Endometrial microvascular endothelial cells (primary cell): ENCODE results near the gene ACSF3. TPM values are rescaled to one million over a fixed set of nuclear protein-coding genes. Genes with fewer than 3 reads are reported as not detected.
"Not testable (repeated sequence)": the region's sequence is repeated elsewhere in the genome, so short reads cannot be mapped to it uniquely, and the experiment has no call there.

Experiments used
- in situ Hi-C: cut with HindIII; loops from 2 replicates; pipeline ENCODE4 v1.10.0; 2017; ENCODE audit warnings: low sequenced_read_pairs, low pct_unique_long_range_greater_than_20kb; ENCODE audit errors: inconsistent ontology term
- total RNA-seq: library from RNA; depleted of rRNA; stranded (reverse); fragments of >200 nt; gene quantifications from one replicate; pipeline ENCODE4 v1.2.3, GENCODE V29; 2015; ENCODE audit errors: inconsistent ontology term

The ACSF3 gene
- total RNA-seq, 1 donor from 2014 or later = 29.0 TPM

DNA sequence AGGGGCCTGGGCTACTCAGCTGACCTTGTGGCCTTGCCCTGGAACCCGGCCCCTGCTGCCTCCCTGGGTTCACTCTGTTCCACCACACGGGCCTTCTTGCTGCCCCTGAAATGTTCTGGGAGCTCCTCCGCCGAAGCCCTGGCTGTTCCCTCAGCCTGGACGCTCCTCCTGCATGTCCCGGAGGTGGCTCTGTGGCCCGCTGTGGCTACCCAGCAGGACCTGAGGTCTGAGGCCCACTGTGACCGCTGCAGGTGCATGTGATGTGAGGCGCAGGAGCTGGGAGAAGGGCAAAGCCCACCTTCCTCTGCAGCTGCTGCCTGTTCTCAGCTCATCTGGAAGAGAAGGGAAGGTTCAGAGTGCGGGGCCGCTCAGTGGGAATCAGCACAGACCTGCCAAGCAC, 38.9 kb upstream of the ACSF3 start:
- in situ Hi-C loops = no loop called here

DNA sequence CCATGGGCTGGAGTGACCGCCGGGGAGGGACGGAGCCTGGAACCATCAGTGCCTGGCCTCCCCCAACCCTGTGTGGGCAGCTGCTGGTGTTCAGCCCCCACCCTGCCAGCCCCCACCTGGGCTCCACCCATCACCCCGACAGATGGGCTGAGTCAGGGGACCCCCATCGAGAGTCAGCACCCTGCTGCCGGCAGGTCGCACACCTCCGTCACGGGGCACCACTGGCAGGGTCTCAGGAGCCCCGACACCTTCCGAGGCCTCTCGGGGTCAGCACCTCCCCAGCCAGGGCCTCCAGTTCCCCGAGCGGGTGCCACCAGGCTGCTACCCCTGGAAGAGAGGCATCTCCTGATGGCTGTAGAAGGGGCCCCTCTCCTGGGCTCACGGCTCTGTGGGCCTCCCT, 38.3 kb upstream of the ACSF3 start:
- in situ Hi-C loops = no loop called here

DNA sequence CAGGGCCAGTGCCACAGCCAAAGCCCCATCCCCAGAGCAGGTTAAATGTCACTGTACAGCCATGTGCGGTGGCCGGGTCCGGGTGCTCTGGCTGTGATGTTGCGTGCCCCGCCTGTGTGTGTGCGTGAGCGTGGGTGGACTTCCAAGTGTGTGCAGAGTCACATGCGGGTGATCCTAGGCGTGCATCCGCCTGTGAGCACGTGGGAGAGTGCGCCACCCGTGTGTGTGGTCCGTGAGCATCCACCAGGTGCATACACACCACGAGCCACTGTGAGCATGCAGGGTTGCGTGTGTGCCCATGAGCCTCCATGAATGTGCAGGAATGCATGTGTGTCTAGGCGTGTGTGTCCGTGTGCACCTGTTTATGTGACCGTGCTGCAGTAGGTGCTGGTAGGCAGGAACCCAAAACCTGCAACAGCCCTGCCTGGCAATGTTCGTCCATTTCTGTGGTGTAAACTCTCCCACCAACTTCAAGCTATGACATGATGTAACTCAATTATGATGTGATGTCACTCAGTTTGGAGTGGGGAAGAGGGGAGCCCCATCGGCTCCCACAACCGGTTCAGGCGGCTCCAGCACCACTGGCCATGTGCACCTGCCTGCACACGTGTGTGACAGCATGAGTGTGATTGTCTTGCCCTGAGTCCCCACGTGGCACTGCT, 37.6 kb upstream of the ACSF3 start:
- in situ Hi-C loops = no loop called here

DNA sequence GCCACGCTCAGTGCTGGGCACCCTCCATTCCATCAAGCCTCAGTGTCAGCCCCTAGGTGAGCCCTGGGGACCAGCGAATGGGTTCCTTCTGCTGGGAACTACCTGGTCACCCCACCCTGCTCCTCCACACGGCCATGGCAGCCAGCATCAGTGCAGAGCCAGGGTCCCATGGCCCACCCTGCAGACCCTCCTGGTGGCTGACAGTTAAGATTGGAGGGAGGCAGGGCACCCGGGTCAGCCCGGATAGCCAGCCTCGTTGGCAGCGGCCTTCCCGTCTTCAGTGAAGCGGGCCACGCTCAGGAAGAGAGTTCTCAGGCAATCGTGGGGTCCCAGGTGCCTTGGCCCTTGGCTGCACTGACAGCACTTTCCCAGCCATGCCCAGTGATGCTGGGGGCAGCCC, 37.1 kb upstream of the ACSF3 start:
- in situ Hi-C loops = no loop called here

DNA sequence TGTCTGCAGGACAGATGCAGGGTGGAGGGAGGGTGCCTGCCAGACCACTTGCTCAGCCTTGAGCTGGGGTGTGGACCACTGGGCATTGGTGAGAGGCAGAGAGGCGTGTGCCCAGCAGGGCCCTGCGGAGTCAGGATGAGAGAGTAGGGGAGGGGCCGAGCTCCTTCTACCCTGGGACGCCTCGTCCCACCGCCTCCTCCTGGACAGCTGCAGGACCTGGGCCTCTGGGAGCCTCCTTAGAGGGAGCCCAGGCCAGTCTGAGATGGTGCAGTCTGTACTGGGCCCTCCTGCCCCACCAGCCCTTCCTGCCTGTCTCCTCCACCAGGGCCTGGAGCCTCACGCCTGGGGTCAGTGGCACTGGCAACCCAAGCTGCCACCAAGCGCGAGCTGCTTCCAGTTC, 35.9 kb upstream of the ACSF3 start:
- in situ Hi-C loops = no loop called here

DNA sequence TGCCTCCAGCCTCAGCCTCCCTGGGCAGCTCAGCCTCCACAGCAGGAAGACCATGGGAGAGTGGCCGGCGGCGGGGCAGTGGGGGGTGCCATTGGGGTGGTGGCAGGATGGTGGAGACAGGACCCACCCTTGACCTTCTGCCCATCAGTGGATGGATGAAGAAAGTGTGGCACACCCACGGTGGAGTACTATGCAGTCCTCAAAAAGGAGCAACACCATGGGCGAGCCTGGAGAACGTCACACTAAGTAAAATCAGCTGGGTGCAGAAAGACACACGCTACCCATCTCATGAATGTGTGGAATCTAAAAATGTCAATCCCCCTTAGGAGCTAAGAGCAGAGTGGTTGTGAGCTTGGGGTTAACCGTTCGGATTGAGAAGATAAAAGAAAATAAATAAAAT, 34.8 kb upstream of the ACSF3 start:
- in situ Hi-C loops = no loop called here

DNA sequence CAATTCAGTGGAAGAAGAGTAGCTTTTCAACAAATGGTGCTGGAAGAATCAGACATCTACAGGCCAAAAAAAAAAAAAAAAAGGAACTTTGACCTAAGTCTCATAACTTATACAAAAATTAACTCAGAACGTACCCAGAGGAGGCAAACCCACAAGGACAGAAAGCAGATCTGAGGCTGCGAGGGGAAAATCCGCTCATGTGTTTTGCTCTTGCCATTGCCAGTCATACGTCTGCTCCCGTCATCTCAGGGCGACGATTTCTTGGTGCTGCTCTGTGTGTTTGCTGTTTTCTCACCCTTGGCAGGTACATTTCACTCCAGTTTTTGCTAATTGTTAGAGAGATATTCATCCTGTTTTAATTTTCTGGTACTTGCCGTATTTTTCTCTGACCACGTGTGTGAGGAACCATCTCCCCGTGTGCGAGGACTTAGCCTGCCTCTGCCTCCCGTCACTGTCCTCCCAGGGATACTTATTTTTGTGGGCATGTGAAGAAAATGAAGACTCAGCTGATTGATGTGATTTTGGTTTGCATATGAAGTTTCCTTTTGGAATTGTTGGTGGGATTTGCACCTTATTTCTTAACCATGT, 33.4 kb upstream of the ACSF3 start:
- in situ Hi-C loops = no loop called here

DNA sequence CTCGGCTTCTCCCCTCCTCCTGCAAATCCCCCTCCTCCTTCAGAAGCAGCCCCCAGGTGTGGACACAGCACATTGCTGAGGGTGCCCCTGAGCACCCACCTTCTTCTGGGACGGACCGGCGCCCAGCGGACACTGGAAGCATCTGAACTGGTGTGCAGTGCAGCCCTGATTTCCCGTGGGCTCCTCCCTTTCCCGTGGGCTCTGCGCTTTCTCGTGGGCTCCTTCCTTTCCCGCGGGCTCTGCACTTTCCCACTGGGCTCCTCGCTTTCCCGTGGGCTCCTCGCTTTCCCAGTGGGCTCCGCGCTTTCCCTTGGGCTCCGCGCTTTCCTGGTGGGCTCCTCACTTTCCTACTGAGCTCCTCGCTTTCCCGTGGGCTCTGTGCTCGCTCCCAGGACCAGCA, 32.6 kb upstream of the ACSF3 start:
- in situ Hi-C loops = no loop called here

DNA sequence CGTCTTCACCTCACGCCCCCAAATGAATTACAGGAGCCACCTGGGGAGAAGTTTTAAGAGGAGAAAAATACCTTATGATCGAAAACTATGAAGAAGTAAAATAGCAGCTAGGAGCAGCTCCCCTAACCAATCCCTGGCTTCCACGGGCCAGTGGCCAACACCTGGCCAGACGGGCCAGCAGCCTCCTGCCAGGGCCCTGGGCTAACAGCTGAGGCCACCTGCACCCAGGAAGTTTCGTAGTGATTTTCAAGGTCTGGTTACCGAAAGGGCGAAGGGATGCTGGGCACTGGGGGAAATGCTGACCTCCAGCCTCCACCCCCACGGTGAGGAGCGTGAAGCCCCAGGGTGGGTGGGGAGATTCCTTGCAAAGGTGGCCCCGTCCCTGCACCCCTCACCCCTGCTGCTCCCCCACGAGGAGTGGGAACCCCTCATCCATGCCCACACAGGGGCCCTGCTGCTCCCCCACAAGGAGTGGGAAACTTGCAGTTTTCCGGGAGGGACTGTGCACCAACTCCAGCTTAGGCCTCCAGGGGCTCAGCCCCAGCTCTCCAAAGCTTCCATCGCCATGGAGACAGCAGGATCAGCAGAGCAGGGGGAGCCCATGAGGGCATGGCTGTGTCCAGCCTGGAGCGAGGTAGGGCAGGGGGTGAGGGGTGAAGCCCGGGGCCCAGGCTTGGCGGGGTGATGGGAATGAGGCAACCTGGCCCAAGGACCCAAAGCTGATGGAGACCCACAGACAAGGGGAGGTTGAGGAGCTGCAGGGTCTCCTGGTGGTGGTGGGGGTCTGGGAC, 31.9 kb upstream of the ACSF3 start:
- in situ Hi-C loops = no loop called here

DNA sequence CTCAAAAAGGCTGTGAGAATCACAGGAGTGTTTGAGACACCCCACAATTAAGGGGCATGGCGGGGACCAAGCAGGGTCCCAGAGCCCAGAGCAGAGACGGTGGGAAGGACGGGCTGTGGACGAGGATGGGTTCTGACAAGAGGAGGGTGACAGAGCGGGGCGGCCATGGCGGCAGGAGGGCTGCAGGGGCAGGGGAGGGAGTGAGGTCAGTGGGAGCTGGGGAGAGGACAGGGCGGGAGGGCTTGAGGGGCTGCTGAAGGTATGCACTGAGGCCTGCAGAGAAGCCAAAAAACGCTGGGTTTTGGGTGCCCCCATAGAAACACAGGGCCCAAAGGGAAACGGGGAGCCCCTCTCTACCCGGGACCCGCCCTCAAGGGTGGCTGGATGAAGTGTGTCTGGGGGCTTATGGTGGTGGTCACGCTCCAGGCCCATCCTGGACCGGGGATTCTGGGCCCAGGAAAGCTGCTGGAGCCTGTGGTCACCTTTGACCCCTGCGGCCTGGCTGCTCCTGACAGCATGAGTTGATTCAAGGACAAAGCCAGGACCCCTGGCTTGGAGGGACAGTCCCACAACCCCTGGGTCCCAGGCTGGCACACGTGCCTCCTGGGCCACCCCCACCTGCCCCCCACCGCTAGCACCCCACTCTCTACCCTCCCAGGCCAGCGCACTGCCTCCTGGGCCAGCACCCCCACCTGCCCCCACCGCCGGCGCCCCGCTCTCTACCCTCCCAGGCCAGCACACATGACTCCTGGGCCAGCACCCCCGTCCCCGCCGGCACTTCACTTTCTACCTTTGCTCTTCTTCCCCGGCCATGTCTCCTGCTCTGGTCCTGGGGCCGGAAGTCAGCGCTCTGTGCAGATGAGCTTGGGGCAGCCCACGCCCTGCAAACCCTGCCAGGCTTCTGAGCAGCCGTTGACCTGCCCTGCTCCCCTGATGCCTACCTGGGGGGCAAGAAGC, 31.0 kb upstream of the ACSF3 start:
- in situ Hi-C loops = no loop called here

DNA sequence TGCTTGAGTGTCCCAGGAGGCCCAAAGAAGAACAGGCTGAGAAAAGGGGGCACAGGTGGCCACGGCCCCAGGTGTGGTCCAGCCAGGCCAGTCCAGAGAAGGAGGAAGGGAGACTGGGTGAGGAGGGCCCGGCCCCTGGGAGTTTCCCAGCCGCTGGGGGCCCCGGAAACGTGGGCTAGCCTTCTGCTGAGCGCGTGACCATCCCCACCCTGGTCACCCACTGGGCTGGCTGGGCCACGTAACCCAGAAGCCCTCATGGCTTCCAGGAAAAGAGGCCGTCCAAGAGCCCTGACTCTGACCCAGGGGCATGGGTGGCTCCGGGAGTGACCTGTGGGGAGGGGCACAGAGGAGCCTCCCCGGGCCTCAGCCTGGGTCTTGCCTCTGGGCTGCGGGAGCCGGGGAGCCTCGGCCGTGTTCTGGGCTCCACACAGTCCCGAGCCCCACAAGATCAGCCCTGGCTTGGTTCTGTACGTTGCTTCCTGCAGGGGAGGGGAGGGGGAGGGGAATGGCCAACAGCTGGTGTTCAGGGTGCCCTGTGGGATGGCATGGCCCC, 29.8 kb upstream of the ACSF3 start:
- in situ Hi-C loops = no loop called here

DNA sequence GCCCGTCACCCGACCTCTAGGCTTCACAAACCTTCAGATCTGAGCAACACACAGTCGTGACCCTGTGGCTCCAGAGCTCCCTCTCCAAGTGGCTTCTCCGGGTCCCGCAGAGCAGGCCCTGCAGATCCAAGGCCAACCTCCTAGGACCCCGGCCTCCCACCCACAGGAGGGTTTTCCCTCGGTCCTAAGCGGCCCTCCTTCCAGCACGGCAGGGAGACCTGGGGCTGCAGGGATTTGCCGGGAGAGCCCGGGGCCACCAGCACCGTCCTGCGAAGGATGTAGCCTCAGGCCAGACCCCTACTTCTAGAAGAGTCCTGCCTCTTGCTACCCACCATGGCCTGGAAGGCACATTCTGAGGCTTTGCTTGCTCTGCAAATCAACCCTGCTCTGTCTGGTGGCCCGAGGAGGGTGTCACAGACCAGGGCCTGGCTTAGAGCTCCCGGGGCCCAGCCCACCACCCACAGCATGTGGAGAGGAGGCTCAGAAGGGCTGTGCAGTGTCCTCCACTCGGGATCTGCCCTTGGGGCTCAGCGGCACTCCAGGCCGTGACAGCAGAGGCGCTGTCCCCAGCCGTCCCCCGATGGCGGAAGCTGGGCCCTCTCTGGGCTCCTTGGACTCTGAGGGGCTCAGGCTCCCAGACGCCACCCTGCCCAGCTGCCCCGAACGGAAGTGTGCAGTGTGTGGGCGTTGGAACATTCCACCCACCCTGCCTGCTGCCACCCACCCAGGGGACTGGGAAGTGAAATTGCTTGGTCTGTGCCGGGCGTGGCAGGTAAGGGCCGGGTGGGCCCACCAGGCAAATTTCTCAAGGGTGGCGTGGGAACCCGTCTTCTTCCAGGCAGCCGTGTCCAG, 28.8 kb upstream of the ACSF3 start:
- in situ Hi-C loops = no loop called here

DNA sequence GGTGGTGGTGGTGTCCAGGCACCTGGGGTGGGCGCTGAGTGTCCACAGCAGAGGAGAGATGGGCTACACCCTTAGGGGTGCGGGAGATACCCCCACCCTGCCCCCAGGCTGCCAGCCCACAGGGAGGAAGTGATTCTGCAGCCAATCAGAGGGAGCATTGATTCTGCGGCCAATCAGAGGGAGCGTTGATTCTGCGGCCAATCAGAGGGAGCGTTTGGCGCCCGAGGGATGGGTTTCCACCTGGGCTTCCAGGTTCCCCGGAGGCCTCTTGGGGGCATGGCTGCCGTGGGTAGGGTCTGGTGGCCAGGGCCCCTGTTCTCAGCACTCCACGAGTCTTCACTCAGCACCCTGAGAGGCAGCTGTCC, 28.2 kb upstream of the ACSF3 start:
- in situ Hi-C loops = no loop called here

DNA sequence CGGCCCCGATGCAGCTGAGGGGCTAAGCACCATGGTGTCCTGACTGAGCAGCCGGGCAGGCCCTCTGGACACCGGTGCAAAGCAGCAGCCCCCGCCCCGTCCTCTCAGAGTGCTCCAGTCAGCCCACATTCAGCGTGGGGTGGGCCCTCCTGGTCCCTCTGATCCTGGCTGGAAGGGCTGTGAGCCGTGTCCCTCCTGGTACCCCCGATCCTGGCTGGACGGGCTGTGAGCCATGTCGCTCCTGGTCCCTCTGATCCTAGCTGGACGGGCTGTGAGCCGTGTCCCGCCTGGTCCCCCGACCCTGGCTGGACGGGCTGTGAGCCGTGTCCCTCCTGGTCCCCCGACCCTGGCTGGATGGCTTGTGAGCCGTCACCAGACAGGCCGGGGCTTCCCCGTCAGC, 26.9 kb upstream of the ACSF3 start:
- in situ Hi-C loops = no loop called here

DNA sequence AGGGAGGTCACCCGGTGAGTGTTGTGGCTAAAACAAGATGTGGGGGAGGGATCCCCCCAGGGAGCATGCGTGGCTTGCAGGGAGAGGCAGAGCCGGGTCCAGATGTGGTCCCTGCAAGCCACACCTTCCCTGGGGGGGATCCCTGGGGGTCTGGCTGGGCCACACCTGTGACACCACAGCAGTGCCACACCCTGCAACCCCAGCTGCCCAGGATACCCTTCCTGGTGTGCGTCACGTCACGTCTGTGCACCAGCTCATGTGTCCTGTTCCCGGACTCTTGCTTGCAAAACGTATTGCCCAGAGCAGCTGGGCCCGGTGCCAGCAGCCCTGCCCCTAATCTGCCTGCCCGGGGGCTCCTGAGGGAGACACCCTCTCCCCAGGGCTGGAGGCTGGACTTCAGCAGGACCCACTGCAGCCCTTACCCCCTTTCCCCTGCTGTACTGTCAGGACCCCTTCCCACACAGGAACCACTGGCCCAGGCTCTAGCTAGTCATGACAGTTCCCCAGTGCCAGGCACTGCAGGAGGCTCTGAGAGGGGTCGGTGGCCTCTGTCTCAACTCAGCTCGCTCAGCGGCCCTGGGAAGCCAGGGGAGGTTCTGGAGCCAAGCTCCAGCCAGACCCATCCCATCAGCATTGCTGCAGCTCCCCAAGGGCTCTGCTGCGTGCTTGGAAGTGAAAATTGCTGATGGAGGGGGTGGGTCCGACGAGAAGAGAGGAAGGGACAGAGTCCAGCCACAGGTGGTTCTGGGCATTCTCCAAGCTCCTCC, 25.8 kb upstream of the ACSF3 start:
- in situ Hi-C loops = no loop called here

DNA sequence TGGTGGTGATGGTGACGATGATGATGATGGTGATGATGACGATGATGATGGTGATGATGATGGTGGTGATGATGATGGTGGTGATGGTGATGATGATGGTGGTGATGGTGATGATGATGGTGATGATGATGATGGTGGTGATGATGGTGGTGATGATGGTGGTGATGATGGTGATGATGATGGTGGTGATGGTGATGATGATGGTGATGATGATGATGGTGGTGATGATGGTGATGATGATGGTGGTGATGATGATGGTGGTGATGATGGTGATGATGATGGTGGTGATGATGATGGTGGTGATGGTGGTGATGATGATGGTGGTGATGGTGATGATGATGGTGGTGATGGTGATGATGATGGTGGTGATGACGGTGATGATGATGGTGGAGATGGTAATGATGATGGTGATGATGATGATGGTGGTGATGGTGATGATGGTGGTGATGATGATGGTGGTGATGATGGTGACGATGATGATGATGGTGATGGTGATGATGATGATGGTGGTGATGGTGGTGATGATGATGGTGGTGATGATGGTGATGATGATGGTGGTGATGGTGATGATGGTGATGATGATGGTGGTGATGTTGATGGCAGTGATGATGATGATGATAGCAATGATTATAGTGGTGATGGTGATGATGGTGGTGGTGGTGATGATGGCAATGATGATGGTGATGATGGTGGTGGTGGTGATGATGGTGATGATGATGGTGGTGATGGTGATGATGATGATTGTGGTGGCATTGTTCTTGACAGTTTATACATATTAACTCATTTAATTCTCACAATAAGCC, 24.6 kb upstream of the ACSF3 start:
- in situ Hi-C loops = not testable (repeated sequence)

DNA sequence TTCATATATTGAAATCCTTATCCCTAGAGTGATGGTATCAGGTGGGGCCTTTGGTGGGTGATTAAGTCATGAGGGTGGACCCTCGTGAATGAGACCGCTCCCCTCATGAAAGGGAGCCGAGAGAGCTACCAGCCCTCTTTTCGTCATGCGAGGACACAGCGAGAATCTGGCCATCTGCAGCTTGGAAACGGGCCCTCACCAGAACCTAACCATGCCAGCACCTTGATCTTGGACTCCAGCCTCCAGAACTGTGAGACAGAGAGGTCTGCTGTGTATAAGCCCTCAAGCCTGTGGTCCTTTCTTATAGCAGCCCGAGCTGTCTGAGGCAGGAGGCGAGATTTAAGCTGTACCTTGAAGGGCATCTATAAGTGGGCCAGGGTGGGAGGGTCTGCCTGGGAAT, 23.7 kb upstream of the ACSF3 start:
- in situ Hi-C loops = no loop called here
